ENCODE data around the gene IQCK.
A peak's percentile ranks its signal among the peaks of the same experiment; 100 is the strongest.

Gene IQCK

DNA sequence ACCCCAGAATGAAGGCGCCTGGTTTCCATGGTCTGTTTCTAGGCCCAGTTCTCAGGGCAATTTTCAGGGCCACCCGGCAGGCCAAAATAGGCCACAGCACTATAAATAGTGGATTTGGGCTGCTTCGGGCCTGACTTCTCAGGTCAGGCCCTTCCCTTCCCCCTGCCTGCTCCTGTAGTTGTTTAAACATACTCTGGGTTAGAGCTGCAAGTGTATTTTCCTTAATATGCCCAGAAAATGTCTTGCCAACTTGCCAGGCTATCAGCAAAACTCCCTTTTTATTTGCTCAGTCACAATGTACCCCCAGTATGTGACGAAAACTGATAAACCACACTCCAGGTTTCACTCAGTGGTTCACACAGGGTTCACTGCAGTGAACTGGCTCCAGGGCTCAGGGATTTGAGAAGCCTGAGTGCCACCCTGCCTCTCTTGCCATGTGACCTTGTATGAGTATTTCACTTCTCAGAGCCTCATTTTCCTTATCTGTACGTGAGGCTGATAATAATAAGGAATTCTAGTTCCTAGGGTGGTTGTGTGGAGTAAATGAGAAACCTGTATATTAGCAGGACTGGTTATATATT is 90.1 kb downstream of the IQCK start:
- DNase-seq: no peak

- DNase-seq: no peak
These were observed 91.1 kb downstream of the IQCK start for GRCh38 chr16:19809121-19809635.

DNA sequence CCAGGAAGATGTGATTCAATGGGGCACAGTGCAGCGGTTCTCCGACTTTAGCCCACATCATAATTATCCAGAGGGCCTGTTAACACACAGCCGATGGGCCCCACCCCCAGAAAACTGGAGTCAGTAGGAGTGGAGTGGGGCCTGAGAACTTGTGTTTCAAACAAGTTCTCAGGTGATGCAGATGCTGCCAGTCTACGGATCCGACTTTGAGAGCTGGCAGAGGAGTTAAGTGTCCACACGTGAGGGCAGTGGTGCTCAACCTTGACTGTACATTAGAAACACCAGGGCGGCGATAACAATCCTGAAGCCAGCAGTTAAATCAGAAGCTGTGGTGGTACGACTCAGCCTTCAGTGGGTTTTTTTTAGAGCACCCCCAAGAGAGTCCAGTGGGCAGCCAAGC is 91.6 kb downstream of the IQCK start:
- DNase-seq: no peak

GRCh38 chr16:19810817-19811731 is 93.0 kb downstream of the IQCK start:
- no peak for DNase-seq

- no peak for DNase-seq
These were observed 94.9 kb downstream of the IQCK start for GRCh38 chr16:19812986-19813385.

GRCh38 chr16:19815418-19815817 is 97.3 kb downstream of the IQCK start:
- DNase-seq: no peak

DNA sequence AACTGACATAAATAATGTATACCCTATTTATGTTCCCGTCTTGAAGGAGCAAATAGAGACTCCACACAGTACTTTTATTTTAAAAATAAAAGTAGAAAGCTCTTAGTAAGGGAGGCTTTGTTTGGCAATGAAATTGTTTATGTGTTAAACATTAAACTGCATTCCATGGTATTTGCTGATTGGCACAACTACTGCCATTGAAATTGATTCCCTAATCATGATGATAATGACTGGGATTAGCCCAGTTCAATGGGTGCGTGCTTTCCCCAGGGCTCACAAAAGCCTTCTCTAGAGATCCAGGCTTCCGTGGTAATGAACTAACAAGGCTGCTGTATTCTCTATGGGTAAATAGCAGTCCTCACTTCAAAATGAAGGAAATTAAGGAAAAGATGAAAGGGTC is 99.1 kb downstream of the IQCK start:
- DNase-seq: no peak

DNA sequence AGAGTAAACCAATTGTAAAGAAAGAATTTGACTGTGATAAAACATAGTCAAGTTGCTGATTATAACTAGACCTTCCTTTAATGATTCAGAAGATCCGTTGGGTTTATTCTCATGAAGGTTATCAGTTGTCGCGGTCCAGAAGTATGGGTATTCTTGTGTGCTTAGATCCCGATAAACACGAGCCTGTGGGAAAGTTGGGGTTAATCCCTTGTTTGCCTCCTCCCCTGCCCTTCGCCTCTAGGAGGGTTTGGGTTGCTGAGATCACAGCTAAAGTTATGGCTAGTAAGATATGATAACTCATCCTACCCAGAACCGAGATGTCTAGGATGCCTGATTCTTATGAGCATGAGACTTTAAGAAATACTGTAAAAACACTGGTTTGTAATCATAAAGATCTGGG is 99.8 kb downstream of the IQCK start:
- DNase-seq: no peak

DNA sequence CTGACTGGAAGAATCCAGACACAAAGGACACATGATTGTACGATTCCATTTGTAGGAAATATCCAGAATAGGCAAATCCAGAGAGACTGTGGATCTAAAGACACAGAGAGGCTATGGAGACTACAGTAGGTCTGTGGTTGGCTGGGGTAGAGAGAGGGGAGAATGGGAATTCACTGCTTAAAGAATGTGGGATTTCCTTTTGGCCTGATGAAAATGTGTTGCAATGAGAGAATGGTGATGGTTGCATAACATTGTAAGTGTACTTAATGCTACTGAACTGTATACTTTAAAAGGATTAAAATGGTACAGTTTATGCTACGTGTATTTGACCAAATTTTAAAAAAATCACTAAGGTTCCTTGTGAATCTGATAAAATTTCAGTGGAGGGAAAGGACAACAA is 104.5 kb downstream of the IQCK start:
- DNase-seq: no peak

DNA sequence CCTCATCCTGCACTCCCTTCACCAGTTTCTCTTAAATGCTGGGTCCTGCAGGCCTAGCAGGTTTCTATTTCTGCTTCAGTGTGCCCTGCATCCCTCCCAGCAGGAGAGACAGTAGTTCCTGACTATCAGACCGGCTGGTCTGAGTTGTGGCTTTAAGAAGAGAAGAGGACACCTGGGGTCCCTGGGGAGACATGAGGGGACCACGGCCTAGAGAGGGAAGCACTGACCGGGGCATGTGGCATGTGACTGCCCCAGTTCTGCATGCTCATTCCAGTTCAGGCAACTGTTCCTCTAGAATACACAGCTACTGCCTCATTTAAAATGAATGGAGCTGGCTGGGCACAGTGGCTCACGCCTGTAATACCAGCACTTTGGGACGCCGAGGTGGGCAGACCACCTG is 105.3 kb downstream of the IQCK start:
- DNase-seq: no peak

DNA sequence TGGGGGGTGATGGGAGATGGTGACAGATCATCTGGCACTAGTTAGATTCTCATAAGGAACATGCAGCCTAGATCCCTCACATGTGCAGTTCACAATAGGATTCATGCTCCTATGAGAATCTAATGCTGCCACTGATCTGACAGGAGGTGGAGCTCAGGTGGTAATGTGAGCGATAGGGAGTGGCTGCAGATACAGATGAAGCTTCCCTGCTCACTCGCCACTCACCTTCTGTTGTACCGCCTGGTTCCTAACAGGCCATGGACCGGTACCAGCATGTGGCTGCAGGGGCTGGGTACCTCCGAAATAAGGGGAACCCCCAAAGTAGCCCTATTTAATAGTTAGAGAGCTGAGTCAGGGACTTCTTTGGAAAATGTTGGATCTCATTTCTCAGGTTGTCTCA is 106.1 kb downstream of the IQCK start:
- DNase-seq: no peak

DNA sequence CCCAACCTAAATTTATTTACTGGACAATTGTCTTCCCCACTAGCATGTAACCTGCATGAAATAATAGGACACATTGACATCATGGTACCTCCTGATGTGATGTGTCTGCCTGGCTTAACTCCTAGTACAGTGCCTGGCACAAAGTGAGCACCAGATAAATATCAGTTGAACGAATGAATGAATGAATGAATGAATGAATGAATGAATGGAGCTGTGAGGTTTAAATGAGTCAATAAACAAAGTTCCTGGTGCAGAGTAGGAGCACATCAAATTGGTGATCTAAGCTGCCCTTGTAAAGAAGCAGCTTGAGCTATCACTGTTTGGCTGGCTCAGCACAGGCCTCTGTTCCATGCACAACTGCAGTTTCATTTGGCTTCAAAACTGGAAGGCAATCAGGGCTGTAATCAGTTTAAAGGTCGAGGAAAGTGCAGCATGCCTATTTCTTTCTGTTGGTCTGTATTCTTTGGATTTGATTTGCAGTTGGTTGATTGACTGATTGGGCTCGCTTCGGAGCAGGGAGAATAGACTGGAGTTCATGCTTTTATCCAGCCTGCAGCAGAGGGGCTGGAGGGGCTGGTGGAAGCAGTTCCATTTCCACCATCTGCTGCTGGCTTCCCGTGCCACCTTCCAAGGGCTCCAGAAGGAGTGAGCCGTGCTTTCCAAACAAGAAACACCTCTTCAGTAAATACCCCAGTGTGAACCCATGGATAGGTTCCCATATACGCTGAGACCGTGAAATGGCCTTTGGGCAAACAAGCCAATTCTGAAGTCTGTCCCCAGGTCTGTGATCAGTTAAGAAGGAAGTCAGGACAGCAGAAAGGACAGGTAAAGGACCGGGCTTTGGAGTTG is 112.0 kb downstream of the IQCK start:
- no peak for DNase-seq

DNA sequence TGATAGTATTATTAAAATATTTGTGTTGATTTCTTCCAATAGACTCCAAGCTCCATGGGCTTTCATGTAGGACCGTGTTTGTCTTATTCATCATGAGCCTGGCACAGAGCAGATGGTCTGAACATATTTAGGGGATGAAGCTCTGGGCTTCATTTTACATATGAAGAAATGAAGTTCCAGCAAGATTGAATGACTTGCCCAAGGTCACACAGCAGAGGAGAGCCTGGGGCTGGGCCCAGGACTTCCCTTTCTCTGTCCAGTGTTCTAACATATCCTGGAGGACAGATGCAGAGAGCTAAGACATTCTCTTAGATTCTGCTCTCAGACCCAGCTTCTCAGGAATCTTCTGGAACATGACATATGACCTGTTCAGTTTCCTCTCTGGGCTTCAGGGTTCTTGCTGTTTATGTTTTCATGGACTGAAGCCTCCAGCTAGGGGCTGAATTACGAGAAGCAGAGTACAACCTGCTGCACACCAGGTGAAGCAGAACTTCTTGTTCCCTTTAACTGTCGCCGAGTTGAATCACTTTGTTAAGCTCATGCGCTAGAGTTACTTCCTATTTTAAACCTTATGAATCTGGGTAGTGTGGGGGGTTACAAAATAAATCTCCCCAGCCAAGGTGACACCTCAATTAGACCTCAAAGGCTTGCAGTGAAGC is 113.0 kb downstream of the IQCK start:
- DNase-seq: no peak

DNA sequence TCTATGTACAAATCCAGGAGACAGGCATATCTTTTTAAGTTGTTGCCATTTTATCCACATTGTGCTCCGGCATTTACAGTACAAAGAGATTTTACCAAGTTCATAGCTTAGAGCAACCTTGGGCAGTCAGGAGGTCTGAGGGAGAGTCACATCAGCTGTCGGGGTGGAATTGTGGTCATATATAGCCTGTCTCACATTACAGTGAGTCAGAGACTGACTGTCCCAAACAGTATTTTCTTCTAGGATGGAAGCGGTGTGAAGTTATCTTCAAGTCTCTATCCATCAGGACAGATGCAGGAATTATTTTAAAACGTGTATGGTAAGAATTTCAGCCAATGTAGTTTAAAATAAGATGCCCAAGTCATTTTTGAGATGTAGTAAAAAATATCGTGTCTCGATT is 113.6 kb downstream of the IQCK start:
- no peak for DNase-seq

GRCh38 chr16:19833176-19833575 is 115.1 kb downstream of the IQCK start:
- DNase-seq: no peak

GRCh38 chr16:19833581-19833980 is 115.5 kb downstream of the IQCK start:
- DNase-seq: no peak

DNA sequence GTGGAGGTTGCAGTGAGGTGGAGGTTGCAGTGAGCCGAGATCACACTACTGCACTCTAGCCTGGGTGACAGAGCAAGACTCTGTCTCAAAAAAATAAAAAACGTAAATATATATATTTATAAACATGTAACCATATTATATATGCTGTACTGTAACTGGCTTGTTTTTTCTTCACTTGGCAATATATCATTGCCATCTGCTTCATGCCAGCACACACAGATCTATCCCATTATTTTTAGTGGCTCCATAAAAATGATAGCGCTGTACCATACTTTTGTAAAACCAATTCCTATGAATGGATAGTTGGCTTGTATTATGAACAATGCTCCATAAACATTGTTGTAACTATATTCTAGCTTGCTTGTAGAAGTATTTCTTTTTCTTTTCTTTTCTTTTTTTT is 117.1 kb downstream of the IQCK start:
- DNase-seq: no peak

- DNase-seq: no peak
These were observed 117.9 kb downstream of the IQCK start for GRCh38 chr16:19835968-19836421.

DNA sequence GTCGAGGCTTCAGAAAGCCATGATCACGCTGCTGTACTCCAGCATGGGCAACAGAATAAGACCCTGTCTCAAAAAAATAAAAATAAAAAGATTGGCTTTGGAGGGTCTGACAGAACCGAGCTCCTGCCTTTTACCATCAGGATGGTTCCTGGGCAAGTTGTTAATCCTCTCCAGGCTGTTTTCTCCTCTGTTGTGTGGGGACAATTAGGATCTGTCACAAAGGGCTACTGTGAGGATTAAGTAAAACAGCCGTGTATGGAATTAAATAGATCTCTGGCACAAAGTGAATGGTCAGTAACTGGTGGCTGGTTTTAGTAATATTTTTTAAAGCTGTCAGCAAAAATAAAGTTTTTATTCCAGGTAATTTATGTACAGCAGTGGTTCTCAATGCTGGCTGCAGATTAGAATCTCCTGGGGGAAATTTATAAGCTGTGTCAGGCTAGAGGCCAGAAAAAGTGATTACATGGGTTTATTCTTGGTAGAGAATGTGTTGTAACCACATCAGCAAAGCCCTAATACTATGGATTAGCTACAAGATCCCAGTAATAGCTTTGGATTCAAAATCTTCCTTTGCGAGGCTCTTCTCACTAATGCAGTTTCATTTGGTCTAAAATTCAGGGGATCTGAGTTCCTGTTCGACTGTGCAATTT is 119.4 kb downstream of the IQCK start:
- DNase-seq: no peak

DNA sequence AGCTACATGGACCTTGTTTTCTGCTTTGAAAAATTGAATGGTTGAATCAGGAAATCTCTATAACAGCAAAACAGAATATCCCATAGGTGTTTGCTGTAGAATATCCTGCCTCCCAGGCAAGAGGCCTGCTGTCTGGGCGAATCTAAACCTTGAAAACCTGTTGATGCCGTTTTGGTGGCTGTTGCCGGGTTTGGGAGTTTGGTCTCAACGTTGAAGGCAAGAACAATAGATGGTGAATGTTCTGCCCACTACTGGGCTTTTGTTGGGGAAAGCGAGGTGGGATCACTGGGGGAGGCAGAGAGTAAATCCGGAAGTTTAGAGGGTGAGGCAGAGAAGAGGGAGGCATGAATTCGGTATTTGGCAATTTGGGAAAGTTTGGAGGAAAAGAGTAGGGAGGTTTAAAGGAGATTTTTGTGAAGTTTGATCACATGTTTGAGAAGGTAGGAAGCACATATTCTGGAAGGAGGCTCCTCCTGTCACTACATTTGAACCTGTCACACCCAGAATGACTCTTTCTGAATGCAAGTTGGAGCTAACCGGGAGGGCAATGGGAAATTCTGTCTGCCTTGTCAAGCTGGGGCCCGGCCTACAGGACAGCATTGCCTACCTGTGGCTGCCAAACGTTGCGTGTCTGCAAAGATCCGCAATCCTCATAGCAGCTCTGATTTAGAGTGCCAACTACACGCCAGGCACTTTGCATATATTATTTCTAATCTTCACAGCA is 120.1 kb downstream of the IQCK start:
- DNase-seq: no peak

DNA sequence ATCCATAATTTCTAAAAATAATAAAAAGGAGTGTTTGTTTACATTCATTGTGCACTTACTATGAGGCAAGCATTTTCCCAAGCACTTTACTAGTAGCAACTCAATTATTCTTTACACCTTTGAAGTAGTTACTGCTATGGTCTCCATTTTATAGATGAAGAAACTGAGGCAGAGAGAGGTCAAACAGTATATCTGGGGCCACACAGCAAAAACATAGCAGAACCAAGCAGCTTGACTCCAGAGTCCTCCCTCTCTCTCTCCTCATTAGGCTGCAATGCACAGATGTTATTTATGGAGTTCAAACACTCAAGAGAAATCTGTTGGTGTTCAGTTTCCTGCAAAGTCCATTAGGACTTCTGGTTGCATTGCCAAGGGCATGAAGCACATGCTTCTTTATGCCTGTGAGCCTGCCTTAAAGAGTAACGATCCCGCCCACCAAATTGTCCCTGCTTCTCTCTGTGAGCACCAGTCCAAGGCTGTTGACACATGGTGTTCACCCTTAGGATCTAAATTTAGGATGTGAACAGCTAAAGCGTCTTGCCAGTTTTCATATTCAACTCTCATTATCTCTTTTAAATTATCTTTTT is 122.5 kb downstream of the IQCK start:
- peak; percentile 96 for DNase-seq

Data from DMS153 (cell line).